Gastrocnemius medialis (tissue), 4 donors: ENCODE results near the gene CFAP20.

Source experiments
- POLR2A ChIP-seq, 2 donors: fragments of 450-650 bp; IDR thresholded peaks; one replicate each; pipeline ENCODE4 v1.6.1; 2017; ENCODE audit warnings: antibody characterized with exemption in 2 of 2, mild to moderate bottlenecking in 2 of 2, moderate library complexity in 2 of 2
- TF ChIP-seq, protein P1 (sequence below), 5 experiments: fragments of 450-650 bp in 3 of 5; fragments of 200-600 bp in 2 of 5; sonication (generic) in 2 of 5; IDR thresholded peaks in 4 of 5; conservative IDR thresholded peaks in 1 of 5; 1 replicate in 4 of 5; 2 replicates in 1 of 5; pipeline ENCODE4 v1.5.1; 2016 to 2019; ENCODE audit warnings: antibody characterized with exemption in 5 of 5, mild to moderate bottlenecking in 3 of 5, moderate library complexity in 3 of 5

DNA sequence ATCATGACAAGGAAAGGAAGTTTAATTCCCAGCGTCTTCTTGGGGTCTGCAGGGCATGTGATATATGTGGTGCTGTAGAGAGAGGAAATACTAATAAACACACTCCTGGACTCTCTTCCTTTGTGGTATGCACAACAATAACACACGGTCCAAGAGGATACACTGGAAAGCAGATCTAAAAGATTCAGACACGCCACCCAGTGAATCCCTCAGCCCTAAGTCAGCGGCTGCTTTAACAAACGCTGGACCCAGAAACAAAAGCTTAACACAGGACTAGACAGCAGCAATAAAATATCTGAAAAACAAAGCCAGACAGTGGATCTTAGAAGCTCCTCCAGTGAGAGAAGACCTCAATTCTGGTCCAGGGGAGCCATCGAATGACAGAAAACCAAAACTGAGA, 13.1 kb downstream of the CFAP20 start:
- TF ChIP-seq, protein P1, sequence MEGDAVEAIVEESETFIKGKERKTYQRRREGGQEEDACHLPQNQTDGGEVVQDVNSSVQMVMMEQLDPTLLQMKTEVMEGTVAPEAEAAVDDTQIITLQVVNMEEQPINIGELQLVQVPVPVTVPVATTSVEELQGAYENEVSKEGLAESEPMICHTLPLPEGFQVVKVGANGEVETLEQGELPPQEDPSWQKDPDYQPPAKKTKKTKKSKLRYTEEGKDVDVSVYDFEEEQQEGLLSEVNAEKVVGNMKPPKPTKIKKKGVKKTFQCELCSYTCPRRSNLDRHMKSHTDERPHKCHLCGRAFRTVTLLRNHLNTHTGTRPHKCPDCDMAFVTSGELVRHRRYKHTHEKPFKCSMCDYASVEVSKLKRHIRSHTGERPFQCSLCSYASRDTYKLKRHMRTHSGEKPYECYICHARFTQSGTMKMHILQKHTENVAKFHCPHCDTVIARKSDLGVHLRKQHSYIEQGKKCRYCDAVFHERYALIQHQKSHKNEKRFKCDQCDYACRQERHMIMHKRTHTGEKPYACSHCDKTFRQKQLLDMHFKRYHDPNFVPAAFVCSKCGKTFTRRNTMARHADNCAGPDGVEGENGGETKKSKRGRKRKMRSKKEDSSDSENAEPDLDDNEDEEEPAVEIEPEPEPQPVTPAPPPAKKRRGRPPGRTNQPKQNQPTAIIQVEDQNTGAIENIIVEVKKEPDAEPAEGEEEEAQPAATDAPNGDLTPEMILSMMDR (IDR thresholded peaks at IDR 0.05 in 4 of 5, conservative IDR thresholded peaks at IDR 0.05 in 1 of 5) = no peak
- no peak for TF ChIP-seq POLR2A (IDR thresholded peaks at IDR 0.05)
